ENCODE data around the gene DNASE1L3.

DNA sequence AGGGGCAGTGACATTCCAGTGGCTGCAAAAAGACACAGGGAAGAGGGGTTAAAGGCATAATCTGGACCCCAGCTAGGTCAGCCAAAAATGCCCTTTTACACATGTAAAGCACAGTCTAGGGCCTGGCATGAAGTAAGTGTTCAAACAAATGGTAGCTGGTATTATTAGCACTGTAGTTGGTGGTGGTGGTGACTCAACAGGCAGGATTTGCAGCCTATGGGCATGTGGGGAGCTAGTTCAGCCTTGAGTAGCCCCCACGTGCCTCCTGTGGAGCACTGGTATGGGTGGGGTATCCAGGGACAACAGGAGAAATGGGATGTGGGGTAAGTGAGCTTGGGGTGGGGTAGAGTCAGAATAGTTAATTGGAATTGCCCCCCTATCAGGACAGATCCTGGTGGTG is 27.6 kb downstream of the DNASE1L3 start:
- no peak for TF ChIP-seq POLR2A (IDR thresholded peaks at IDR 0.05)
- TF ChIP-seq CTCF (IDR thresholded peaks at IDR 0.05), result no peak

Measured in prostate gland (tissue), 2 donors.